ENCODE results near the gene FAM131B. TPM values are rescaled to one million over a fixed set of nuclear protein-coding genes. Genes with fewer than 3 reads are reported as not detected.
A peak's percentile ranks its signal among the peaks of the same experiment; 100 is the strongest.

FAM131B gene
- total and polyA plus RNA-seq, 2 of the 13 experiments (the other 11 are each of a cell fraction or from before 2014, with no cell fraction given) = 0.07 TPM; not detected in 1

DNA sequence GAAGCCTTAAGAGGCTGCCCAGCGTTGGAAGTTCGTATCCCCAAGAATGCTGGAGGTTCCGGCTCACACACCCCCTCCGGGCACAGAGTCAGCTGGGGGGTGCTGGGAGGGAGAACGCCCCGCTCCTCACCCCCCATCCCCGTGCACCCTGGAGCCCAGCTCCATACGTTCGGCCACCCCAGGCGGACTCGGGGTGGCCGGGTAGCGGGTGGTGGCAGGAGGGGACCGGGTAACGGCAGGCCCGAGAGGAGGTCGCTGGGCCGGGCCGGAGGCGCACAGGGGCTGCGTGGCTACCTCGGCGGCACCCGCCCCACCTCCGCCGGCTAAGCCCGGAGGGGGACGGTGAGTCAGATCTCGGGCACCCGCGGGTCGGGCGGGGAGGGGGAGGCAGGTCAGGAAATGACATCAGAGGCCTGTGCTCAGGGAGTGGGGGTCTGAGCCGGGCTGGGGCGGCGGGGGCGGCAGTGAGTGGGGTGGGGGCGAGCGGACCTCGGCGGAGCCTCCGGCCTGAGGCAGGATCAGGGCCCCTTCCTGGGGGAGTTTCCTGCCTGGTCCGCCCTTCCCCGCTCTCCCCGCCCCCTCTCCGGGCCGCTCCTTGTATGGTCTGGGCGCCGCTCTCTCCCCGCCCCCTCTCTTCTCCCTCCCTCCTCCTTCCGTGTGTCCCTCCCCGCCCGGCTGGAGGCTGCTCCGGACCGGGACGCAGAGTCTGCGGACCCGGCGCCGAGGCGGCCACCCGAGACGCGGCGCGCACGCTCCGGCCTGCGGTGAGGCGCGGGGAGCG lies 18.3 kb upstream of the FAM131B start, which contains the start of gene ZYX (continued):
- peak in 1 of 2 experiments; percentile 29; a peak in 1 of 4 replicates for TF ChIP-seq KLF16 (CRISPR knock-in tag; IDR thresholded peaks at IDR 0.05)
- no peak for TF ChIP-seq ZNF737 (CRISPR knock-in tag; IDR thresholded peaks at IDR 0.05; ENCODE audit: borderline replicate concordance)
- TF ChIP-seq, protein P1, sequence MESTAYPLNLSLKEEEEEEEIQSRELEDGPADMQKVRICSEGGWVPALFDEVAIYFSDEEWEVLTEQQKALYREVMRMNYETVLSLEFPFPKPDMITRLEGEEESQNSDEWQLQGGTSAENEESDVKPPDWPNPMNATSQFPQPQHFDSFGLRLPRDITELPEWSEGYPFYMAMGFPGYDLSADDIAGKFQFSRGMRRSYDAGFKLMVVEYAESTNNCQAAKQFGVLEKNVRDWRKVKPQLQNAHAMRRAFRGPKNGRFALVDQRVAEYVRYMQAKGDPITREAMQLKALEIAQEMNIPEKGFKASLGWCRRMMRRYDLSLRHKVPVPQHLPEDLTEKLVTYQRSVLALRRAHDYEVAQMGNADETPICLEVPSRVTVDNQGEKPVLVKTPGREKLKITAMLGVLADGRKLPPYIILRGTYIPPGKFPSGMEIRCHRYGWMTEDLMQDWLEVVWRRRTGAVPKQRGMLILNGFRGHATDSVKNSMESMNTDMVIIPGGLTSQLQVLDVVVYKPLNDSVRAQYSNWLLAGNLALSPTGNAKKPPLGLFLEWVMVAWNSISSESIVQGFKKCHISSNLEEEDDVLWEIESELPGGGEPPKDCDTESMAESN (CRISPR knock-in tag; conservative IDR thresholded peaks at IDR 0.05) = peak; percentile 66
- TF ChIP-seq SYNCRIP (IDR thresholded peaks at IDR 0.05; ENCODE audit: insufficient read depth, low read depth, low read length) = no peak
- no peak for TF ChIP-seq ZNF34 (CRISPR knock-in tag; IDR thresholded peaks at IDR 0.05; ENCODE audit: borderline replicate concordance)
- TF ChIP-seq KDM5B (CRISPR knock-in tag; IDR thresholded peaks at IDR 0.05; ENCODE audit: borderline replicate concordance) = peak; percentile 80; the same call in 1 of the 2 replicates
- peak; percentile 61 for TF ChIP-seq HNRNPLL (IDR thresholded peaks at IDR 0.05; ENCODE audit: low read depth, low read length, poor library complexity, severe bottlenecking)
- TF ChIP-seq ERF (CRISPR knock-in tag; IDR thresholded peaks at IDR 0.05) = 0 out of 2 replicates have a peak, but pooled peaks have one; percentile 8
- TF ChIP-seq FLYWCH1 (CRISPR knock-in tag; IDR thresholded peaks at IDR 0.05) = 0 out of 2 replicates have a peak, but pooled peaks have one; percentile 33
- TF ChIP-seq RXRA (CRISPR knock-in tag; IDR thresholded peaks at IDR 0.05) = peak; percentile 23
- TF ChIP-seq CREB1 (IDR thresholded peaks at IDR 0.05) = peak; percentile 43
- no peak for TF ChIP-seq CREB1 (CRISPR knock-in tag; IDR thresholded peaks at IDR 0.05)
- TF ChIP-seq ASH2L (IDR thresholded peaks at IDR 0.05; ENCODE audit: insufficient read length, low read depth, low read length) = peak; percentile 20
- TF ChIP-seq SRF (IDR thresholded peaks at IDR 0.05; ENCODE audit: low read depth, low read length) = peak; percentile 93
- TF ChIP-seq, protein P2, sequence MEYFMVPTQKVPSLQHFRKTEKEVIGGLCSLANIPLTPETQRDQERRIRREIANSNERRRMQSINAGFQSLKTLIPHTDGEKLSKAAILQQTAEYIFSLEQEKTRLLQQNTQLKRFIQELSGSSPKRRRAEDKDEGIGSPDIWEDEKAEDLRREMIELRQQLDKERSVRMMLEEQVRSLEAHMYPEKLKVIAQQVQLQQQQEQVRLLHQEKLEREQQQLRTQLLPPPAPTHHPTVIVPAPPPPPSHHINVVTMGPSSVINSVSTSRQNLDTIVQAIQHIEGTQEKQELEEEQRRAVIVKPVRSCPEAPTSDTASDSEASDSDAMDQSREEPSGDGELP (IDR thresholded peaks at IDR 0.05; ENCODE audit: borderline replicate concordance, low read depth) = peak; percentile 58; the same call in 1 of the 2 replicates
- TF ChIP-seq, protein P3, sequence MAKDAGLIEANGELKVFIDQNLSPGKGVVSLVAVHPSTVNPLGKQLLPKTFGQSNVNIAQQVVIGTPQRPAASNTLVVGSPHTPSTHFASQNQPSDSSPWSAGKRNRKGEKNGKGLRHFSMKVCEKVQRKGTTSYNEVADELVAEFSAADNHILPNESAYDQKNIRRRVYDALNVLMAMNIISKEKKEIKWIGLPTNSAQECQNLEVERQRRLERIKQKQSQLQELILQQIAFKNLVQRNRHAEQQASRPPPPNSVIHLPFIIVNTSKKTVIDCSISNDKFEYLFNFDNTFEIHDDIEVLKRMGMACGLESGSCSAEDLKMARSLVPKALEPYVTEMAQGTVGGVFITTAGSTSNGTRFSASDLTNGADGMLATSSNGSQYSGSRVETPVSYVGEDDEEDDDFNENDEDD (CRISPR knock-in tag; IDR thresholded peaks at IDR 0.05; ENCODE audit: borderline replicate concordance) = peak; percentile 38; the same call in 1 of the 2 replicates
- no peak for TF ChIP-seq ZNF264 (CRISPR knock-in tag; IDR thresholded peaks at IDR 0.05)
- peak; percentile 29; the same call in 1 of the 2 replicates for TF ChIP-seq BORCS8-MEF2B (CRISPR knock-in tag; IDR thresholded peaks at IDR 0.05)
- TF ChIP-seq KDM2A (CRISPR knock-in tag; IDR thresholded peaks at IDR 0.05; ENCODE audit: borderline replicate concordance, low read depth) = peak; percentile 70; the same call in 1 of the 2 replicates
- TF ChIP-seq, protein P4, sequence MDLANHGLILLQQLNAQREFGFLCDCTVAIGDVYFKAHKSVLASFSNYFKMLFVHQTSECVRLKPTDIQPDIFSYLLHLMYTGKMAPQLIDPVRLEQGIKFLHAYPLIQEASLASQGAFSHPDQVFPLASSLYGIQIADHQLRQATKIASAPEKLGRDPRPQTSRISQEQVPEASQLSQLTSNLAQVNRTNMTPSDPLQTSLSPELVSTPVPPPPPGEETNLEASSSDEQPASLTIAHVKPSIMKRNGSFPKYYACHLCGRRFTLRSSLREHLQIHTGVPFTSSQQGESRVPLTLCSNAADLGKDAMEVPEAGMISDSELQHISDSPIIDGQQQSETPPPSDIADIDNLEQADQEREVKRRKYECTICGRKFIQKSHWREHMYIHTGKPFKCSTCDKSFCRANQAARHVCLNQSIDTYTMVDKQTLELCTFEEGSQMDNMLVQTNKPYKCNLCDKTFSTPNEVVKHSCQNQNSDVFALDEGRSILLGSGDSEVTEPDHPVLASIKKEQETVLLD (CRISPR knock-in tag; IDR thresholded peaks at IDR 0.05; ENCODE audit: low read depth) = peak; percentile 57; the same call in 1 of the 2 replicates
- peak; percentile 96; the same call in 1 of the 2 replicates for TF ChIP-seq ZNF790 (CRISPR knock-in tag; IDR thresholded peaks at IDR 0.05; ENCODE audit: borderline replicate concordance)
- no peak for TF ChIP-seq ZNF460 (CRISPR knock-in tag; IDR thresholded peaks at IDR 0.05; ENCODE audit: borderline replicate concordance)
- TF ChIP-seq ZSCAN31 (CRISPR knock-in tag; IDR thresholded peaks at IDR 0.05; ENCODE audit: low read depth) = no peak
- 0 out of 2 replicates have a peak, but pooled peaks have one; percentile 42 for TF ChIP-seq ZNF772 (CRISPR knock-in tag; IDR thresholded peaks at IDR 0.05)

Data from HepG2 (cell line).